Progenitor cell of endocrine pancreas (in vitro differentiated cells): ENCODE results near the gene PRRC2C. TPM values are rescaled to one million over a fixed set of nuclear protein-coding genes. Genes with fewer than 3 reads are reported as not detected.

Source experiments
- DNase-seq: peaks from one replicate; pipeline ENCODE4 v3.0.0; 2021; ENCODE audit warnings: low spot score; ENCODE audit not compliant: unreplicated experiment
- H3K27ac Mint-ChIP-seq: 2 replicates; pipeline ENCODE4 v1.8.0; 2021; ENCODE audit warnings: mild to moderate bottlenecking, moderate library complexity, mixed read lengths
- H3K27me3 Mint-ChIP-seq: 2 replicates; pipeline ENCODE4 v1.8.0; 2021; ENCODE audit warnings: mixed read lengths
- H3K36me3 Mint-ChIP-seq: 2 replicates; pipeline ENCODE4 v1.8.0; 2022; ENCODE audit warnings: mixed read lengths; ENCODE audit not compliant: insufficient read depth
- H3K4me1 Mint-ChIP-seq: 2 replicates; pipeline ENCODE4 v1.8.0; 2021; ENCODE audit warnings: low read depth, mixed read lengths
- H3K4me3 Mint-ChIP-seq: 2 replicates; pipeline ENCODE4 v1.8.0; 2021; ENCODE audit warnings: low read depth, mild to moderate bottlenecking, moderate library complexity, mixed read lengths
- H3K9me3 Mint-ChIP-seq: 2 replicates; pipeline ENCODE4 v1.8.0; 2021; ENCODE audit warnings: low read depth, mixed read lengths
- CTCF ChIP-seq: fragments of 200-600 bp; sonication (generic); IDR thresholded peaks from one replicate; pipeline ENCODE4 v1.5.0; 2021; ENCODE audit warnings: antibody characterized with exemption, mild to moderate bottlenecking; ENCODE audit not compliant: unreplicated experiment
- total RNA-seq: library from RNA; stranded (reverse); gene quantifications from 2 replicates; pipeline ENCODE4 v1.2.1, GENCODE V29; 2021

Gene PRRC2C
- total RNA-seq, 1 donor from 2014 or later, result 213 TPM

DNA sequence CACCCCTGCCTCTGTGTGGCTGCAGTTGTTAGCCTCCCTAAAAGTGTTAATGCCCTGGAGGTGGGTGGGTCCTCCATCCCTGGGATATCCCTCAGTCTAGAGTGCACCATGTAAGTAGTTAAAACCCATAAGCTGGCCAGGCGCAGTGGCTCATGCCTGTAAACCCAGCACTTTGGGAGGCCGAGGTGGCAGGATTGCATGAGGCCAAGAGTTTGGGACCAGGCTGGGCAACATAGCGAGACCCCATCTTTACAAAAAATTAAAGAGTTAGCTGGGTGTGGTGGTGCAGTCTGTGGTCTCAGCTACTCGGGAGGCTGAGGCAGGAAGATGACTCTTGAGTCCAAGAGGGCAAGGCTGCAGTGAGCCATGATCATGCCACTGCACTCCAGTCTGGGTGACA is 156.9 kb downstream of the PRRC2C start:
- H3K4me3 Mint-ChIP-seq, result no peak overlapping the region
- no peak overlapping the region for H3K27ac Mint-ChIP-seq
- no peaks in the 10 kb centered on the region for H3K36me3 Mint-ChIP-seq
- no peaks in the 10 kb centered on the region for H3K9me3 Mint-ChIP-seq
- DNase-seq, result no peak
- peaks cover 4% of the 10 kb centered on the region for H3K4me1 Mint-ChIP-seq
- peaks cover 3% of the 10 kb centered on the region for H3K27me3 Mint-ChIP-seq
- no peak for TF ChIP-seq CTCF

Other genes with a start within 250 kb of the PRRC2C start
- gene FMO1, start 237.0 kb upstream of the PRRC2C start, total RNA-seq, result 0.67 TPM in 1 of 2 replicates, not detected in the other
- 3.7 and 4.5 TPM in 2 replicates for gene FMO4, start 171.3 kb upstream of the PRRC2C start, total RNA-seq
- not detected in 2 replicates for gene MYOCOS, start 136.7 kb downstream of the PRRC2C start, total RNA-seq
- not detected in 2 replicates for gene MYOC, start 167.2 kb downstream of the PRRC2C start, total RNA-seq